ENCODE data around the gene NFASC. TPM values are rescaled to one million over a fixed set of nuclear protein-coding genes. Genes with fewer than 3 reads are reported as not detected.

NFASC gene
- total RNA-seq, 2 donors from 2014 or later, result 27.7 to 45.9 TPM

DNA sequence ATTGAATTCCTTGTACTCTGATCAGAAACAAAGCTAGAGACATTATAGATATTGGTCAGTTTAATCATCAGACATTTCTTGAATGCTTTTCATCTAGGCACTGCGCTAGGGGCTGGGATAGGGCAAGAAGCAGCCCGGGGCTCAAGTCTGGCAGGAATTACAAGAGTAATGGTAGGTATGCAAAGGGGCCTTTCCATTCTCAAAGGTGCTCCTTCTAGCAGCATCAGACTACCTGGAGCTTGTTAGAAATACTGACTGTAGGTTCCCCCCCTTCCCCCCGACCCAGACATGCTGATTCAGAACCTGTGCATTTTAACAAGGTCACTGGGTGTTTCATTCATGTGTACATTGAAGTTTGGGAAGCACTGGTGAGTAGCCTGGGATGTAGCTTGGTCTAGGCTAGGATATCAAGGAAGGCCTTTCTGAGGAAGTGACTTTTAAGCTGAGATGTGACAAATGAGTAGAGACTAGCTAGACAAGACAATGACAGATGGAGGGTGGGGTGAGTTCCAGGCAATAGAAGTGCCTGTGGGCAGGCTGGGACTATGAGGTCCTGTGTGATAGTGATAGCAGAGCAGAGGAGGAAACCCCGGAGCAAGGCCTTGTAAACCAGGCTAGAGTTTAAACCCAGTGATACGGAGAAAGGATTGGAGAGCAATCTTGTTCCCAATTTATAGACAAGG is 26.3 kb downstream of the NFASC start:
- peaks cover 2% of the 10 kb centered on the region for H3K27me3 Mint-ChIP-seq (ENCODE audit: insufficient read depth)
- no peaks in the 10 kb centered on the region for H3K36me3 Mint-ChIP-seq (ENCODE audit: low read depth)
- H3K9ac ChIP-seq (ENCODE audit: extremely low read depth, low read length, poor library complexity, severe bottlenecking), result no peak overlapping the region
- H3K36me3 ChIP-seq (ENCODE audit: control insufficient read depth, insufficient read depth, low read length), result no peaks in the 10 kb centered on the region
- H3K4me3 Mint-ChIP-seq, result no peak overlapping the region
- no peak for DNase-seq
- no peak overlapping the region for H3K27ac Mint-ChIP-seq
- no peaks in the 10 kb centered on the region for H3K27me3 ChIP-seq (ENCODE audit: control insufficient read depth, insufficient read depth, low read length, poor library complexity, severe bottlenecking)
- H3K4me1 Mint-ChIP-seq, result peaks cover 7% of the 10 kb centered on the region
- H3K27ac ChIP-seq (ENCODE audit: low read depth, low read length), result no peak overlapping the region
- TF ChIP-seq, protein P1, sequence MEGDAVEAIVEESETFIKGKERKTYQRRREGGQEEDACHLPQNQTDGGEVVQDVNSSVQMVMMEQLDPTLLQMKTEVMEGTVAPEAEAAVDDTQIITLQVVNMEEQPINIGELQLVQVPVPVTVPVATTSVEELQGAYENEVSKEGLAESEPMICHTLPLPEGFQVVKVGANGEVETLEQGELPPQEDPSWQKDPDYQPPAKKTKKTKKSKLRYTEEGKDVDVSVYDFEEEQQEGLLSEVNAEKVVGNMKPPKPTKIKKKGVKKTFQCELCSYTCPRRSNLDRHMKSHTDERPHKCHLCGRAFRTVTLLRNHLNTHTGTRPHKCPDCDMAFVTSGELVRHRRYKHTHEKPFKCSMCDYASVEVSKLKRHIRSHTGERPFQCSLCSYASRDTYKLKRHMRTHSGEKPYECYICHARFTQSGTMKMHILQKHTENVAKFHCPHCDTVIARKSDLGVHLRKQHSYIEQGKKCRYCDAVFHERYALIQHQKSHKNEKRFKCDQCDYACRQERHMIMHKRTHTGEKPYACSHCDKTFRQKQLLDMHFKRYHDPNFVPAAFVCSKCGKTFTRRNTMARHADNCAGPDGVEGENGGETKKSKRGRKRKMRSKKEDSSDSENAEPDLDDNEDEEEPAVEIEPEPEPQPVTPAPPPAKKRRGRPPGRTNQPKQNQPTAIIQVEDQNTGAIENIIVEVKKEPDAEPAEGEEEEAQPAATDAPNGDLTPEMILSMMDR (conservative IDR thresholded peaks at IDR 0.05), result no peak
- no peak overlapping the region for H3K4me3 ChIP-seq (ENCODE audit: low read length)
- WGBS, 2 experiments (ENCODE audit: insufficient coverage in 1 of 2, insufficient read length in 1 of 2), result 85 to 100% methylated on average over 2 to 5 of the region's 5 CpGs
- no peaks in the 10 kb centered on the region for H3K4me1 ChIP-seq (ENCODE audit: control insufficient read depth, insufficient read depth, low read length)
- no peaks in the 10 kb centered on the region for H3K9me3 ChIP-seq (ENCODE audit: control insufficient read depth, low read length)
- H3K9me3 Mint-ChIP-seq, result no peaks in the 10 kb centered on the region

DNA sequence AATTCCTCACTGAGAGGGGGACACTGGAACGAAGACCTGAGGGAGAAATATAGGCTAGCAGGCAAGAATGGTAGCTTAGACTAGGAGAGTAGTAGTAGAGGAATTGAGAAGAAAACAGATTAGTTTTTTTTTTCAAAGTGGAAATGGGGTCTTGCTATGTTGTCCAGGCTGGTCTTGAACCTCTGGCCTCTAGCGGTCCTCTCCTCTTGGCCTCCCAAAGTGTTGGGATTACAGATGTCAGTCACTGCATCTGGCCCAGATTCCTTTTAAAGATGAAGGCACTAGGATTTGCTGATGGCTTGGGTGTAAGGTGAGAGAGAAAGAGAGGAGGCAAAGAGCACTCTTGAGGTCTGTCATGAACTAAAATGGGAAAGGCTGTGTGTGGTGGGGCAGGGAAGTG is 30.1 kb downstream of the NFASC start:
- no peak overlapping the region for H3K9ac ChIP-seq (ENCODE audit: extremely low read depth, low read length, poor library complexity, severe bottlenecking)
- TF ChIP-seq, protein P1 (conservative IDR thresholded peaks at IDR 0.05), result no peak
- no peaks in the 10 kb centered on the region for H3K9me3 Mint-ChIP-seq
- no peaks in the 10 kb centered on the region for H3K27me3 ChIP-seq (ENCODE audit: control insufficient read depth, insufficient read depth, low read length, poor library complexity, severe bottlenecking)
- H3K27ac ChIP-seq (ENCODE audit: low read depth, low read length), result no peak overlapping the region
- no peaks in the 10 kb centered on the region for H3K4me1 ChIP-seq (ENCODE audit: control insufficient read depth, insufficient read depth, low read length)
- H3K27me3 Mint-ChIP-seq (ENCODE audit: insufficient read depth), result peaks cover 2% of the 10 kb centered on the region
- H3K36me3 ChIP-seq (ENCODE audit: control insufficient read depth, insufficient read depth, low read length), result no peaks in the 10 kb centered on the region
- DNase-seq, result no peak
- no peak overlapping the region for H3K4me3 ChIP-seq (ENCODE audit: low read length)
- H3K4me1 Mint-ChIP-seq, result peaks cover 17% of the 10 kb centered on the region
- H3K9me3 ChIP-seq (ENCODE audit: control insufficient read depth, low read length), result no peaks in the 10 kb centered on the region
- no peak overlapping the region for H3K27ac Mint-ChIP-seq
- no peaks in the 10 kb centered on the region for H3K36me3 Mint-ChIP-seq (ENCODE audit: low read depth)
- no peak overlapping the region for H3K4me3 Mint-ChIP-seq
- 91 to 96% methylated on average over 2 of the region's 2 CpGs for WGBS, 2 experiments (ENCODE audit: insufficient coverage in 1 of 2, insufficient read length in 1 of 2)

DNA sequence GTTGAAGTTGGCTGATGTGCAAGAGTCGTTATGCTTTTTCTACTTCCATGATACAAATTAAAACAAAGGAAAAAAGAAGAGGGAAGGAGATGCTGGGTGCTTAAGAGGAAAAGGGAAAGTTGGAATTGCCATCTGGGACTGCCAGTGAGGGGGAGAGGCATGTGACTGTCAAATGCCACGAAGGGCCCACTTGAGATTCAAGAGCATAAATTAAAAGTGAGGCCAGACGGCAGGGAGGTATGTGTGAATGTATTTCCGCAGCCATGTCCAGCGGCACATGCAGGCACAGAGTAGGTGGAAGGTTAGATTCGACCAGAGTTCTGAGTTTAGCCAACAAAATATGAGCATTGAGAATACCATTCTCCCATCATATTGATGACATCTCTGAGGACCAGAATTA is 32.0 kb downstream of the NFASC start:
- TF ChIP-seq, protein P1 (conservative IDR thresholded peaks at IDR 0.05), result no peak
- Mint-ChIP-seq H3K9me3 (no peaks in the 10 kb centered on the region), H3K27me3 (ENCODE audit: insufficient read depth) (peaks cover 2% of the 10 kb centered on the region), H3K27ac (no peak overlapping the region), H3K4me3 (no peak overlapping the region), H3K4me1 (peaks cover 12% of the 10 kb centered on the region), H3K36me3 (ENCODE audit: low read depth) (no peaks in the 10 kb centered on the region)
- no peaks in the 10 kb centered on the region for H3K27me3 ChIP-seq (ENCODE audit: control insufficient read depth, insufficient read depth, low read length, poor library complexity, severe bottlenecking)
- H3K9ac ChIP-seq (ENCODE audit: extremely low read depth, low read length, poor library complexity, severe bottlenecking), result no peak overlapping the region
- no peak for DNase-seq
- H3K9me3 ChIP-seq (ENCODE audit: control insufficient read depth, low read length), result no peaks in the 10 kb centered on the region
- no peaks in the 10 kb centered on the region for H3K36me3 ChIP-seq (ENCODE audit: control insufficient read depth, insufficient read depth, low read length)
- H3K4me3 ChIP-seq (ENCODE audit: low read length), result no peak overlapping the region
- H3K27ac ChIP-seq (ENCODE audit: low read depth, low read length), result no peak overlapping the region
- no peaks in the 10 kb centered on the region for H3K4me1 ChIP-seq (ENCODE audit: control insufficient read depth, insufficient read depth, low read length)
- 90 to 93% methylated on average over 5 to 6 of the region's 6 CpGs for WGBS, 2 experiments (ENCODE audit: insufficient coverage in 1 of 2, insufficient read length in 1 of 2)
